SK-N-SH treated with all-trans-retinoic acid at 6 μM for 48 hours (cell line): ENCODE measurements around the gene TGFA.

Experiments
- ARNTL ChIP-seq: fragments of 450-650 bp; formaldehyde crosslinking; IDR thresholded peaks from 2 replicates; pipeline ENCODE4 v1.5.0; 2020; ENCODE audit warnings: low read depth, mild to moderate bottlenecking, moderate library complexity, borderline replicate concordance
- CREB5 ChIP-seq: fragments of 250-450 bp; sonication (Bioruptor Pico); IDR thresholded peaks from 2 replicates; pipeline ENCODE4 v1.5.1; 2020; ENCODE audit warnings: low read depth, mild to moderate bottlenecking, moderate library complexity
- ISL1 ChIP-seq: fragments of 250-450 bp; sonication (Bioruptor Pico); IDR thresholded peaks from 2 replicates; pipeline ENCODE4 v2.1.2; 2022; ENCODE audit warnings: mild to moderate bottlenecking, moderate library complexity
- PATZ1 ChIP-seq: fragments of 250-450 bp; sonication (Bioruptor Pico); IDR thresholded peaks from 2 replicates; pipeline ENCODE4 v1.8.0; 2020; ENCODE audit warnings: mild to moderate bottlenecking, moderate library complexity, borderline replicate concordance
- PPARA ChIP-seq: fragments of 250-450 bp; sonication (Bioruptor Pico); IDR thresholded peaks from 2 replicates; pipeline ENCODE4 v1.5.0; 2020; ENCODE audit warnings: mild to moderate bottlenecking, borderline replicate concordance
- ZFP3 ChIP-seq: fragments of 250-450 bp; sonication (Bioruptor Pico); IDR thresholded peaks from 2 replicates; pipeline ENCODE4 v1.5.0; 2020; ENCODE audit warnings: mild to moderate bottlenecking, moderate library complexity
- ZNF8 ChIP-seq: fragments of 450-650 bp; formaldehyde crosslinking; IDR thresholded peaks from 2 replicates; pipeline ENCODE4 v1.5.0; 2020; ENCODE audit warnings: mild to moderate bottlenecking, moderate library complexity

- no peak for TF ChIP-seq PATZ1 (CRISPR knock-in tag)
- no peak for TF ChIP-seq ZFP3 (CRISPR knock-in tag)
- no peak for TF ChIP-seq CREB5 (CRISPR knock-in tag)
- TF ChIP-seq PPARA (CRISPR knock-in tag): no peak
- TF ChIP-seq ZNF8 (CRISPR knock-in tag): no peak
- no peak for TF ChIP-seq ARNTL (CRISPR knock-in tag)
- TF ChIP-seq ISL1 (CRISPR knock-in tag): no peak
These were observed 24.7 kb downstream of the TGFA start for GRCh38 chr2:70528929-70529328.
